Upper lobe of left lung (tissue), 4 donors: ENCODE results near the gene CMPK1.

ENCODE experiments used
- EP300 ChIP-seq, 4 donors: sonication (generic); formaldehyde crosslinking; IDR thresholded peaks; one replicate each; pipeline ENCODE4 v1.5.1; 2017; ENCODE audit warnings: antibody characterized with exemption in 4 of 4, control low read depth in 2 of 4
- POLR2A ChIP-seq, 4 donors: fragments of 450-650 bp; IDR thresholded peaks; one replicate each; pipeline ENCODE4 v1.5.1; 2016 to 2017; ENCODE audit warnings: antibody characterized with exemption in 4 of 4, mild to moderate bottlenecking in 2 of 4
- POLR2AphosphoS5 ChIP-seq, 2 donors: sonication (generic); formaldehyde crosslinking; IDR thresholded peaks; one replicate each; pipeline ENCODE4 v1.5.1; 2017; ENCODE audit warnings: antibody characterized with exemption in 2 of 2
- TF ChIP-seq, protein P1 (sequence below), 6 experiments: fragments of 450-650 bp in 4 of 6; fragments of 200-600 bp in 2 of 6; sonication (generic) in 2 of 6; IDR thresholded peaks; one replicate each; pipeline ENCODE4 v1.5.1; 2016 to 2019; ENCODE audit warnings: antibody characterized with exemption in 6 of 6

DNA sequence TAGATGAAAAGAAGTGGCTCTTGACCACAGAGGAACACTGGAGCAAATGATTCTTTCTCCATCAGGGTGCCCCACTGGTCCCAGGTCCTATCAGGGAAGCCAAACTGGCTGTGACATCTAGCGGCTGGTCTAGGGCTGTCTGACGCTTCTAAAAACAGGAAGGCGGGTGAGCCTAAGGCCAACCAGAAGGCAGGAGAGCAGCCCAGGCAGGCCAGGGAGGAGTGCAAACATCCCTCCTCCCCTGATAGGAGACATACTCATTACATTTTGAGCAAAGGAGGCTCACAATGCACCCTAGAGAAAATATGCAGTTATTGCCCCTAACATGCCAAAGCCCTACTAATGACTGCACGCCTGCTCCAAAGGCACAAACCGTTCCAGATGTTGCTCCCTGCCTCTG, 72.1 kb downstream of the CMPK1 start:
- TF ChIP-seq EP300 (IDR thresholded peaks at IDR 0.05) (no peak), POLR2A (IDR thresholded peaks at IDR 0.05) (no peak), POLR2AphosphoS5 (IDR thresholded peaks at IDR 0.05) (peak in 1 of 2 donors; percentile 22)
- TF ChIP-seq, protein P1, sequence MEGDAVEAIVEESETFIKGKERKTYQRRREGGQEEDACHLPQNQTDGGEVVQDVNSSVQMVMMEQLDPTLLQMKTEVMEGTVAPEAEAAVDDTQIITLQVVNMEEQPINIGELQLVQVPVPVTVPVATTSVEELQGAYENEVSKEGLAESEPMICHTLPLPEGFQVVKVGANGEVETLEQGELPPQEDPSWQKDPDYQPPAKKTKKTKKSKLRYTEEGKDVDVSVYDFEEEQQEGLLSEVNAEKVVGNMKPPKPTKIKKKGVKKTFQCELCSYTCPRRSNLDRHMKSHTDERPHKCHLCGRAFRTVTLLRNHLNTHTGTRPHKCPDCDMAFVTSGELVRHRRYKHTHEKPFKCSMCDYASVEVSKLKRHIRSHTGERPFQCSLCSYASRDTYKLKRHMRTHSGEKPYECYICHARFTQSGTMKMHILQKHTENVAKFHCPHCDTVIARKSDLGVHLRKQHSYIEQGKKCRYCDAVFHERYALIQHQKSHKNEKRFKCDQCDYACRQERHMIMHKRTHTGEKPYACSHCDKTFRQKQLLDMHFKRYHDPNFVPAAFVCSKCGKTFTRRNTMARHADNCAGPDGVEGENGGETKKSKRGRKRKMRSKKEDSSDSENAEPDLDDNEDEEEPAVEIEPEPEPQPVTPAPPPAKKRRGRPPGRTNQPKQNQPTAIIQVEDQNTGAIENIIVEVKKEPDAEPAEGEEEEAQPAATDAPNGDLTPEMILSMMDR (IDR thresholded peaks at IDR 0.05), result no peak
